K562 (cell line): ENCODE results near the gene GRPR.

Experiments
- ADNP ChIP-seq: fragments of 200-800 bp; sonication (Bioruptor generic); IDR thresholded peaks from 2 replicates; pipeline ENCODE4 v1.6.1; 2016; ENCODE audit warnings: missing genetic modification characterization, missing compliant biosample characterization
- BMI1 ChIP-seq: fragments of 150-350 bp; IDR thresholded peaks from 2 replicates; pipeline ENCODE4 v1.6.1; 2014; ENCODE audit warnings: low read length
- FOXP1 ChIP-seq: sonication (generic); formaldehyde crosslinking; IDR thresholded peaks from 2 replicates; pipeline ENCODE4 v1.8.0; 2022; ENCODE audit warnings: mild to moderate bottlenecking, missing genetic modification reagents
- NR2C2 ChIP-seq, 2 experiments: fragments of 200-800 bp in 1 of 2; sonication (Bioruptor generic) in 1 of 2; sonication (generic) in 1 of 2; formaldehyde crosslinking in 1 of 2; IDR thresholded peaks; 2 replicates each; pipeline versions ENCODE4 v1.6.1 to v1.8.0; 2016 to 2022; ENCODE audit warnings: mild to moderate bottlenecking in 1 of 2, missing compliant biosample characterization in 1 of 2, missing genetic modification characterization in 1 of 2, missing genetic modification reagents in 1 of 2
- RAD21 ChIP-seq, 2 experiments: fragments of 250-450 bp in 1 of 2; fragments of 450-650 bp in 1 of 2; sonication (Bioruptor Pico) in 1 of 2; formaldehyde crosslinking in 1 of 2; IDR thresholded peaks in 1 of 2; conservative IDR thresholded peaks in 1 of 2; 2 replicates each; pipeline versions ENCODE4 v1.4.0 to v1.8.0; 2020 to 2022; ENCODE audit warnings: mild to moderate bottlenecking in 2 of 2, moderate library complexity in 1 of 2
- ZNF133 ChIP-seq: fragments of 250-450 bp; sonication (Bioruptor Pico); IDR thresholded peaks from 2 replicates; pipeline ENCODE4 v1.4.0; 2020; ENCODE audit warnings: mild to moderate bottlenecking
- ZNF263 ChIP-seq: sonication (generic); formaldehyde crosslinking; IDR thresholded peaks from 2 replicates; pipeline ENCODE4 v1.8.0; 2022; ENCODE audit warnings: mild to moderate bottlenecking, missing genetic modification reagents, borderline replicate concordance
- TF ChIP-seq, protein P1 (sequence below): fragments of 450-650 bp; IDR thresholded peaks from 2 replicates; pipeline ENCODE4 v1.6.1; 2014; ENCODE audit warnings: low read depth, mild to moderate bottlenecking, moderate library complexity, borderline replicate concordance
- TF ChIP-seq, protein P2 (sequence below), 3 experiments: IDR thresholded peaks in 2 of 3; conservative IDR thresholded peaks in 1 of 3; 2 replicates each; pipeline ENCODE4 v1.5.1; 2011 to 2012; ENCODE audit warnings: low read length in 3 of 3, mild to moderate bottlenecking in 3 of 3, control low read depth in 2 of 3, improper control_type of control experiment in 1 of 3, inconsistent platforms in 1 of 3, low read depth in 1 of 3, mixed read lengths in 1 of 3, moderate library complexity in 1 of 3; ENCODE audit not compliant: insufficient read depth in 2 of 3
- TF ChIP-seq, protein P3 (sequence below): fragments of 150-350 bp; conservative IDR thresholded peaks from 2 replicates; pipeline ENCODE4 v1.6.1; 2014; ENCODE audit warnings: low read length

DNA sequence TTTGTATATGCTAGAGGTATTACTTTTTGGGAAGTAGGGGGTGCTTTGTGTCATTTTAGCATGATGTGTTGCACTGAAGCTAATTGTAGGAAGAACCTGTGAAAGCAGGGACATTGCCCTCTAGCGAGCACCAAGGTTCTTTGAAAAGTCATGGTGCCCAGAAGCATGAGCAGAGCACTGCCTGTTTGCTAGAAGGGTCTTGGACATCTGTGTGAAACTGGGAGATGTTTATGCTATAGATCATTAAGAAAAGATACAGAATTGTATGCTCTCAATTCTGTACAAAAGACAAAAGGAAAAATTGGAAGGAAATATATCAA is 14.7 kb downstream of the GRPR start:
- TF ChIP-seq BMI1 (no peak), ZNF263 (CRISPR knock-in tag) (no peak), ADNP (tag) (no peak), FOXP1 (no peak), NR2C2 (CRISPR knock-in tag; IDR thresholded peaks at IDR 0.05) (no peak), NR2C2 (tag; IDR thresholded peaks at IDR 0.05) (no peak), ZNF133 (CRISPR knock-in tag) (no peak), RAD21 (CRISPR knock-in tag; conservative IDR thresholded peaks at IDR 0.05 in 1 of 2, IDR thresholded peaks at IDR 0.05 in 1 of 2) (peak; percentile 36 to 59; a peak in 3 of 4 replicates)
- TF ChIP-seq, protein P1, sequence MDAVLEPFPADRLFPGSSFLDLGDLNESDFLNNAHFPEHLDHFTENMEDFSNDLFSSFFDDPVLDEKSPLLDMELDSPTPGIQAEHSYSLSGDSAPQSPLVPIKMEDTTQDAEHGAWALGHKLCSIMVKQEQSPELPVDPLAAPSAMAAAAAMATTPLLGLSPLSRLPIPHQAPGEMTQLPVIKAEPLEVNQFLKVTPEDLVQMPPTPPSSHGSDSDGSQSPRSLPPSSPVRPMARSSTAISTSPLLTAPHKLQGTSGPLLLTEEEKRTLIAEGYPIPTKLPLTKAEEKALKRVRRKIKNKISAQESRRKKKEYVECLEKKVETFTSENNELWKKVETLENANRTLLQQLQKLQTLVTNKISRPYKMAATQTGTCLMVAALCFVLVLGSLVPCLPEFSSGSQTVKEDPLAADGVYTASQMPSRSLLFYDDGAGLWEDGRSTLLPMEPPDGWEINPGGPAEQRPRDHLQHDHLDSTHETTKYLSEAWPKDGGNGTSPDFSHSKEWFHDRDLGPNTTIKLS = no peak
- TF ChIP-seq, protein P2, sequence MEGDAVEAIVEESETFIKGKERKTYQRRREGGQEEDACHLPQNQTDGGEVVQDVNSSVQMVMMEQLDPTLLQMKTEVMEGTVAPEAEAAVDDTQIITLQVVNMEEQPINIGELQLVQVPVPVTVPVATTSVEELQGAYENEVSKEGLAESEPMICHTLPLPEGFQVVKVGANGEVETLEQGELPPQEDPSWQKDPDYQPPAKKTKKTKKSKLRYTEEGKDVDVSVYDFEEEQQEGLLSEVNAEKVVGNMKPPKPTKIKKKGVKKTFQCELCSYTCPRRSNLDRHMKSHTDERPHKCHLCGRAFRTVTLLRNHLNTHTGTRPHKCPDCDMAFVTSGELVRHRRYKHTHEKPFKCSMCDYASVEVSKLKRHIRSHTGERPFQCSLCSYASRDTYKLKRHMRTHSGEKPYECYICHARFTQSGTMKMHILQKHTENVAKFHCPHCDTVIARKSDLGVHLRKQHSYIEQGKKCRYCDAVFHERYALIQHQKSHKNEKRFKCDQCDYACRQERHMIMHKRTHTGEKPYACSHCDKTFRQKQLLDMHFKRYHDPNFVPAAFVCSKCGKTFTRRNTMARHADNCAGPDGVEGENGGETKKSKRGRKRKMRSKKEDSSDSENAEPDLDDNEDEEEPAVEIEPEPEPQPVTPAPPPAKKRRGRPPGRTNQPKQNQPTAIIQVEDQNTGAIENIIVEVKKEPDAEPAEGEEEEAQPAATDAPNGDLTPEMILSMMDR (IDR thresholded peaks at IDR 0.05 in 2 of 3, conservative IDR thresholded peaks at IDR 0.05 in 1 of 3; ENCODE audit: insufficient read depth in 2 of 3, low read depth in 1 of 3, low read length in 3 of 3) = peak; percentile 40 to 51 (median 40); a peak in 4 of 6 replicates
- TF ChIP-seq, protein P3, sequence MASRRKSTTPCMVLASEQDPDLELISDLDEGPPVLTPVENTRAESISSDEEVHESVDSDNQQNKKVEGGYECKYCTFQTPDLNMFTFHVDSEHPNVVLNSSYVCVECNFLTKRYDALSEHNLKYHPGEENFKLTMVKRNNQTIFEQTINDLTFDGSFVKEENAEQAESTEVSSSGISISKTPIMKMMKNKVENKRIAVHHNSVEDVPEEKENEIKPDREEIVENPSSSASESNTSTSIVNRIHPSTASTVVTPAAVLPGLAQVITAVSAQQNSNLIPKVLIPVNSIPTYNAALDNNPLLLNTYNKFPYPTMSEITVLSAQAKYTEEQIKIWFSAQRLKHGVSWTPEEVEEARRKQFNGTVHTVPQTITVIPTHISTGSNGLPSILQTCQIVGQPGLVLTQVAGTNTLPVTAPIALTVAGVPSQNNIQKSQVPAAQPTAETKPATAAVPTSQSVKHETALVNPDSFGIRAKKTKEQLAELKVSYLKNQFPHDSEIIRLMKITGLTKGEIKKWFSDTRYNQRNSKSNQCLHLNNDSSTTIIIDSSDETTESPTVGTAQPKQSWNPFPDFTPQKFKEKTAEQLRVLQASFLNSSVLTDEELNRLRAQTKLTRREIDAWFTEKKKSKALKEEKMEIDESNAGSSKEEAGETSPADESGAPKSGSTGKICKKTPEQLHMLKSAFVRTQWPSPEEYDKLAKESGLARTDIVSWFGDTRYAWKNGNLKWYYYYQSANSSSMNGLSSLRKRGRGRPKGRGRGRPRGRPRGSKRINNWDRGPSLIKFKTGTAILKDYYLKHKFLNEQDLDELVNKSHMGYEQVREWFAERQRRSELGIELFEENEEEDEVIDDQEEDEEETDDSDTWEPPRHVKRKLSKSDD = no peak
